Panc1 (cell line): ENCODE results near the gene GMEB1. TPM values are rescaled to one million over a fixed set of nuclear protein-coding genes. Genes with fewer than 3 reads are reported as not detected.

Experiments
- ATAC-seq: fragments of 200-7000 bp; cut with Tn5 transposase; 2 replicates; pipeline ENCODE4 v1.9.1; 2020; ENCODE audit warnings: mild to moderate bottlenecking, moderate library complexity
- BruUV-seq: library from RNA; stranded (reverse); fragments of 400-500 nt; replicated peaks from 2 replicates; lab custom pipeline; 2021; lab: Mats Ljungman, UMichigan
- CTCF ChIA-PET: fragments of 300-600 bp; sonication (Branson Sonifier 250); formaldehyde crosslinking; loops from one replicate; lab custom pipeline; 2022; ENCODE audit warnings: antibody characterized with exemption; lab: Charles Lee
- POLR2A ChIA-PET: fragments of 300-600 bp; sonication (Branson Sonifier 250); formaldehyde crosslinking; loops from one replicate; lab custom pipeline; 2022; ENCODE audit warnings: antibody characterized with exemption; lab: Charles Lee
- DNase-seq: peaks from one replicate; pipeline ENCODE4 v3.0.0-alpha.2; 2010; ENCODE audit warnings: low read depth, low spot score
- H3K27ac ChIP-seq: 2 replicates; pipeline ENCODE4 v1.5.1; 2011; ENCODE audit warnings: mild to moderate bottlenecking, low read length, inconsistent platforms
- H3K27me3 ChIP-seq: fragments of 200-500 bp; sonication (Bioruptor generic); 2 replicates; pipeline ENCODE4 v1.6.0; 2014; ENCODE audit warnings: low read length, inconsistent platforms; ENCODE audit not compliant: control insufficient read depth, insufficient read depth
- H3K36me3 ChIP-seq: fragments of 200-500 bp; sonication (Bioruptor generic); 2 replicates; pipeline ENCODE4 v1.5.1; 2014; ENCODE audit warnings: inconsistent platforms, mild to moderate bottlenecking, low read length, moderate library complexity; ENCODE audit not compliant: control insufficient read depth, insufficient read depth
- H3K4me1 ChIP-seq: 2 replicates; pipeline ENCODE4 v1.5.1; 2011; ENCODE audit warnings: inconsistent platforms, mild to moderate bottlenecking, low read length, moderate library complexity; ENCODE audit not compliant: control insufficient read depth, insufficient read depth
- H3K4me3 ChIP-seq, 2 experiments: 2 replicates each; pipeline ENCODE4 v1.5.1; 2011 to 2012; ENCODE audit warnings: low read depth in 2 of 2, low read length in 2 of 2, mild to moderate bottlenecking in 2 of 2, inconsistent platforms in 1 of 2, moderate library complexity in 1 of 2
- H3K9me3 ChIP-seq: fragments of 200-500 bp; sonication (Bioruptor generic); 2 replicates; pipeline ENCODE4 v1.5.1; 2014; ENCODE audit warnings: low read depth, mild to moderate bottlenecking, inconsistent platforms, low read length, moderate library complexity; ENCODE audit not compliant: control insufficient read depth, insufficient read depth
- CTCF ChIP-seq: fragments of 450-650 bp; IDR thresholded peaks from 2 replicates; pipeline ENCODE4 v1.5.1; 2017; ENCODE audit warnings: mild to moderate bottlenecking
- POLR2AphosphoS5 ChIP-seq: IDR thresholded peaks from 2 replicates; pipeline ENCODE4 v1.6.1; 2012; ENCODE audit warnings: mild to moderate bottlenecking, low read depth, low read length, moderate library complexity
- SIN3A ChIP-seq: IDR thresholded peaks from 2 replicates; pipeline ENCODE4 v1.6.1; 2012; ENCODE audit warnings: low read depth, mild to moderate bottlenecking, low read length, moderate library complexity, borderline replicate concordance; ENCODE audit not compliant: insufficient read depth
- TCF7L2 ChIP-seq: IDR thresholded peaks from 2 replicates; pipeline ENCODE4 v1.6.1; 2011; ENCODE audit warnings: mild to moderate bottlenecking, low read depth, low read length, inconsistent platforms
- in situ Hi-C: cut with HindIII; loops from 2 replicates; pipeline ENCODE4 v1.10.0; 2016; ENCODE audit warnings: low sequenced_read_pairs, low pct_unique_long_range_greater_than_20kb
- intact Hi-C: fragments of 100-400 bp; cut with micrococcal nuclease; formaldehyde crosslinking; loops from one replicate; pipeline ENCODE4 v1.10.0; 2022; ENCODE audit not compliant: unreplicated experiment
- total RNA-seq: library from RNA; stranded (reverse); gene quantifications from one replicate; pipeline ENCODE4 v1.2.1, GENCODE V29; 2021; ENCODE audit not compliant: unreplicated experiment
- TF ChIP-seq, protein P1 (sequence below), 2 experiments: IDR thresholded peaks; 2 replicates each; pipeline ENCODE4 v1.6.1; 2011 to 2012; ENCODE audit warnings: low read depth in 2 of 2, control low read depth in 1 of 2, low read length in 1 of 2, mild to moderate bottlenecking in 1 of 2, moderate library complexity in 1 of 2; ENCODE audit not compliant: insufficient read depth in 1 of 2

GMEB1 gene
- total RNA-seq, 1 experiment from 2014 or later: 13.8 TPM

- DNase-seq (no peak), ATAC-seq (no peak)
- H3K4me3 ChIP-seq: no peak overlapping the region
- TSS peak; percentile 65 for BruUV-seq
- H3K9me3 ChIP-seq: no peaks in the 10 kb centered on the region
- CTCF ChIA-PET: interaction anchor here (0.6 kb wide), 1 partner anchor 189 kb away, joined by 3 read pairs; no protein-coding TSS in a partner anchor
- TF ChIP-seq TCF7L2 (no peak), POLR2AphosphoS5 (no peak), CTCF (no peak), SIN3A (no peak)
- TF ChIP-seq, protein P1, sequence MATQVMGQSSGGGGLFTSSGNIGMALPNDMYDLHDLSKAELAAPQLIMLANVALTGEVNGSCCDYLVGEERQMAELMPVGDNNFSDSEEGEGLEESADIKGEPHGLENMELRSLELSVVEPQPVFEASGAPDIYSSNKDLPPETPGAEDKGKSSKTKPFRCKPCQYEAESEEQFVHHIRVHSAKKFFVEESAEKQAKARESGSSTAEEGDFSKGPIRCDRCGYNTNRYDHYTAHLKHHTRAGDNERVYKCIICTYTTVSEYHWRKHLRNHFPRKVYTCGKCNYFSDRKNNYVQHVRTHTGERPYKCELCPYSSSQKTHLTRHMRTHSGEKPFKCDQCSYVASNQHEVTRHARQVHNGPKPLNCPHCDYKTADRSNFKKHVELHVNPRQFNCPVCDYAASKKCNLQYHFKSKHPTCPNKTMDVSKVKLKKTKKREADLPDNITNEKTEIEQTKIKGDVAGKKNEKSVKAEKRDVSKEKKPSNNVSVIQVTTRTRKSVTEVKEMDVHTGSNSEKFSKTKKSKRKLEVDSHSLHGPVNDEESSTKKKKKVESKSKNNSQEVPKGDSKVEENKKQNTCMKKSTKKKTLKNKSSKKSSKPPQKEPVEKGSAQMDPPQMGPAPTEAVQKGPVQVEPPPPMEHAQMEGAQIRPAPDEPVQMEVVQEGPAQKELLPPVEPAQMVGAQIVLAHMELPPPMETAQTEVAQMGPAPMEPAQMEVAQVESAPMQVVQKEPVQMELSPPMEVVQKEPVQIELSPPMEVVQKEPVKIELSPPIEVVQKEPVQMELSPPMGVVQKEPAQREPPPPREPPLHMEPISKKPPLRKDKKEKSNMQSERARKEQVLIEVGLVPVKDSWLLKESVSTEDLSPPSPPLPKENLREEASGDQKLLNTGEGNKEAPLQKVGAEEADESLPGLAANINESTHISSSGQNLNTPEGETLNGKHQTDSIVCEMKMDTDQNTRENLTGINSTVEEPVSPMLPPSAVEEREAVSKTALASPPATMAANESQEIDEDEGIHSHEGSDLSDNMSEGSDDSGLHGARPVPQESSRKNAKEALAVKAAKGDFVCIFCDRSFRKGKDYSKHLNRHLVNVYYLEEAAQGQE (IDR thresholded peaks at IDR 0.05; ENCODE audit: insufficient read depth in 1 of 2, low read depth in 2 of 2, low read length in 1 of 2): no peak
- in situ Hi-C loops (no loop called here), intact Hi-C loops (no loop called here)
- POLR2A ChIA-PET: interaction anchor here (0.6 kb wide), 1 partner anchor 58 kb away, joined by 5 read pairs; no protein-coding TSS in a partner anchor
- no peaks in the 10 kb centered on the region for H3K27me3 ChIP-seq
- no peaks in the 10 kb centered on the region for H3K36me3 ChIP-seq
- no peak overlapping the region for H3K27ac ChIP-seq
- H3K4me1 ChIP-seq: peaks cover under 1% of the 10 kb centered on the region; the same call in 1 of the 2 replicates
Measured at GRCh38 chr1:28675924-28676257, 7.3 kb downstream of the GMEB1 start.

- no TSS peak for BruUV-seq
- H3K27ac ChIP-seq: no peak overlapping the region
- no peak for TF ChIP-seq POLR2AphosphoS5
- TF ChIP-seq, protein P1 (IDR thresholded peaks at IDR 0.05; ENCODE audit: insufficient read depth in 1 of 2, low read depth in 2 of 2, low read length in 1 of 2): no peak
- no peak for TF ChIP-seq TCF7L2
- TF ChIP-seq CTCF: no peak
- TF ChIP-seq SIN3A: no peak
- ATAC-seq (no peak), DNase-seq (no peak)
- ChIA-PET CTCF (interaction anchor here (0.7 kb wide), 1 partner anchor 9 kb away, joined by 6 read pairs; no protein-coding TSS in a partner anchor), POLR2A (no interaction called here)
- no peaks in the 10 kb centered on the region for H3K27me3 ChIP-seq
- no peak overlapping the region for H3K4me3 ChIP-seq
- intact Hi-C loops (no loop called here), in situ Hi-C loops (no loop called here)
- no peaks in the 10 kb centered on the region for H3K9me3 ChIP-seq
- H3K4me1 ChIP-seq: no peaks in the 10 kb centered on the region
- 0 out of 2 replicates have a peak, but pooled peaks cover 2% of the 10 kb centered on the region for H3K36me3 ChIP-seq
Measured at GRCh38 chr1:28680151-28680550, 11.6 kb downstream of the GMEB1 start.
